HL-60 (cell line): ENCODE measurements around the gene EPB42.
"Not testable (repeated sequence)": the region's sequence is repeated elsewhere in the genome, so short reads cannot be mapped to it uniquely, and the experiment has no call there.

Experiments
- CTCF ChIP-seq: IDR thresholded peaks from one replicate; pipeline ENCODE4 v1.5.1; 2011; ENCODE audit warnings: low read length, control low read depth, inconsistent platforms; ENCODE audit not compliant: insufficient read depth
- GABPA ChIP-seq: IDR thresholded peaks from 2 replicates; pipeline ENCODE4 v1.6.1; 2012; ENCODE audit warnings: low read depth
- POLR2AphosphoS5 ChIP-seq: IDR thresholded peaks from 2 replicates; pipeline ENCODE4 v1.6.1; 2012; ENCODE audit warnings: low read depth
- REST ChIP-seq: IDR thresholded peaks from 2 replicates; pipeline ENCODE4 v1.6.1; 2012; ENCODE audit warnings: low read depth; ENCODE audit not compliant: insufficient replicate concordance

GRCh38 chr15:43177147-43177546, 43.7 kb downstream of the EPB42 start:
- TF ChIP-seq POLR2AphosphoS5, CTCF, GABPA, REST: not testable (repeated sequence)
